A549 (cell line): ENCODE data around the gene KCNJ6. TPM values are rescaled to one million over a fixed set of nuclear protein-coding genes. Genes with fewer than 3 reads are reported as not detected.

Experiments used
- ATAC-seq, 2 experiments: fragments of 200-7000 bp in 1 of 2; fragments of >200 bp in 1 of 2; cut with Nextera tagmentation in 1 of 2; cut with Tn5 transposase in 1 of 2; 3 replicates each; pipeline versions ENCODE4 v1.8.0 to v1.9.1; 2018 to 2020; ENCODE audit warnings: mild to moderate bottlenecking in 1 of 2, moderate library complexity in 1 of 2
- CTCF ChIA-PET: fragments of 300-600 bp; sonication (Branson Sonifier 250); formaldehyde crosslinking; extraction: SDS; loops from one replicate; lab custom pipeline; 2021; ENCODE audit warnings: antibody characterized with exemption, inconsistent platforms; lab: Yijun Ruan, JAX
- POLR2A ChIA-PET: fragments of 350-600 bp; formaldehyde crosslinking; extraction: SDS; loops from one replicate; lab custom pipeline; 2021; ENCODE audit warnings: antibody characterized with exemption, inconsistent platforms; lab: Yijun Ruan, JAX
- DNase-seq, 2 experiments: peaks; one replicate each; pipeline versions ENCODE4 v3.0.0 to v3.0.0-alpha.2; 2011 to 2016; ENCODE audit warnings: low read depth in 1 of 2, low spot score in 1 of 2
- FAIRE-seq: peaks from 2 replicates; lab custom pipeline; 2011; peaks lifted over from hg19 to GRCh38; lab: Jason Lieb, UNC
- H3K27ac ChIP-seq, 2 experiments: fragments of >200 bp; sonication (Bioruptor Twin); formaldehyde crosslinking; 3 replicates each; pipeline ENCODE4 v1.5.1; 2016 to 2017
- H3K4me1 ChIP-seq: fragments of >200 bp; sonication (Bioruptor Twin); formaldehyde crosslinking; 3 replicates; pipeline ENCODE4 v1.6.1; 2016
- H3K4me2 ChIP-seq: fragments of >200 bp; sonication (Bioruptor Twin); formaldehyde crosslinking; 3 replicates; pipeline ENCODE4 v1.6.1; 2016
- H3K4me3 ChIP-seq: fragments of >200 bp; sonication (Bioruptor Twin); formaldehyde crosslinking; 3 replicates; pipeline ENCODE4 v1.5.1; 2016
- H3K9me3 ChIP-seq: fragments of >200 bp; sonication (Bioruptor Twin); formaldehyde crosslinking; 3 replicates; pipeline ENCODE4 v1.6.1; 2016
- ATOH8 ChIP-seq: fragments of 250-450 bp; sonication (Bioruptor Pico); IDR thresholded peaks from 2 replicates; pipeline ENCODE4 v1.5.0; 2020; ENCODE audit warnings: low read depth, mild to moderate bottlenecking, moderate library complexity
- BCL3 ChIP-seq: fragments of >200 bp; sonication (Bioruptor Twin); formaldehyde crosslinking; IDR thresholded peaks from 3 replicates; pipeline ENCODE4 v1.6.1; 2016
- BHLHE40 ChIP-seq: IDR thresholded peaks from 2 replicates; pipeline ENCODE4 v1.6.1; 2012; ENCODE audit warnings: low read depth, low read length, inconsistent platforms
- CBX8 ChIP-seq: fragments of 200-600 bp; sonication (generic); IDR thresholded peaks from 2 replicates; pipeline ENCODE4 v1.6.1; 2016
- CHD2 ChIP-seq: fragments of 150-350 bp; IDR thresholded peaks from 2 replicates; pipeline ENCODE4 v1.6.1; 2014; ENCODE audit warnings: low read length; ENCODE audit not compliant: partially characterized antibody
- EHMT2 ChIP-seq: fragments of 200-600 bp; sonication (generic); IDR thresholded peaks from 2 replicates; pipeline ENCODE4 v1.6.1; 2016; ENCODE audit warnings: antibody characterized with exemption, low read depth, mild to moderate bottlenecking, moderate library complexity
- ESRRA ChIP-seq: fragments of 150-350 bp; IDR thresholded peaks from 2 replicates; pipeline ENCODE4 v1.6.1; 2014; ENCODE audit warnings: mild to moderate bottlenecking, low read length, borderline replicate concordance
- HDAC2 ChIP-seq: fragments of 200-600 bp; sonication (generic); IDR thresholded peaks from 2 replicates; pipeline ENCODE4 v1.6.1; 2016
- HES2 ChIP-seq: fragments of >200 bp; sonication (Bioruptor Twin); formaldehyde crosslinking; IDR thresholded peaks from 2 replicates; pipeline ENCODE4 v1.6.1; 2016
- HEYL ChIP-seq: fragments of 250-450 bp; sonication (Bioruptor Pico); IDR thresholded peaks from 2 replicates; pipeline ENCODE4 v1.8.0; 2021; ENCODE audit warnings: mild to moderate bottlenecking, moderate library complexity
- HMGXB4 ChIP-seq: fragments of 250-450 bp; sonication (Bioruptor Pico); IDR thresholded peaks from 2 replicates; pipeline ENCODE4 v1.5.0; 2021; ENCODE audit warnings: mild to moderate bottlenecking, moderate library complexity, borderline replicate concordance
- HOXB13 ChIP-seq: fragments of 250-450 bp; sonication (Bioruptor Pico); IDR thresholded peaks from 2 replicates; pipeline ENCODE4 v1.5.0; 2020; ENCODE audit warnings: low read depth, mild to moderate bottlenecking, moderate library complexity
- JUN ChIP-seq, 2 experiments: fragments of >200 bp; sonication (Bioruptor Twin); formaldehyde crosslinking; IDR thresholded peaks; 2 replicates in 1 of 2; 3 replicates in 1 of 2; pipeline ENCODE4 v1.6.1; 2016 to 2017
- KDM1A ChIP-seq: fragments of 200-600 bp; sonication (generic); IDR thresholded peaks from 2 replicates; pipeline ENCODE4 v1.6.1; 2016; ENCODE audit warnings: low read depth, mild to moderate bottlenecking
- KDM5A ChIP-seq: fragments of 200-600 bp; sonication (generic); IDR thresholded peaks from 2 replicates; pipeline ENCODE4 v1.6.1; 2016; ENCODE audit warnings: antibody characterized with exemption, mild to moderate bottlenecking
- MAFK ChIP-seq: fragments of 450-650 bp; IDR thresholded peaks from 2 replicates; pipeline ENCODE4 v1.6.1; 2014; ENCODE audit not compliant: partially characterized antibody
- MAX ChIP-seq: IDR thresholded peaks from 2 replicates; pipeline ENCODE4 v1.6.1; 2012
- MAZ ChIP-seq: fragments of 150-350 bp; IDR thresholded peaks from 2 replicates; pipeline ENCODE4 v1.6.1; 2014; ENCODE audit warnings: antibody characterized with exemption, low read depth, low read length, borderline replicate concordance
- MYC ChIP-seq: IDR thresholded peaks from 2 replicates; pipeline ENCODE4 v1.6.1; 2012; ENCODE audit warnings: mild to moderate bottlenecking, inconsistent platforms, low read length, improper control_type of control experiment, borderline replicate concordance
- PBX3 ChIP-seq: IDR thresholded peaks from 2 replicates; pipeline ENCODE4 v1.6.1; 2012
- PHF8 ChIP-seq: fragments of 200-600 bp; sonication (generic); IDR thresholded peaks from 2 replicates; pipeline ENCODE4 v1.6.1; 2016; ENCODE audit warnings: low read depth, mild to moderate bottlenecking, antibody characterized with exemption, moderate library complexity, borderline replicate concordance
- POLR2A ChIP-seq: IDR thresholded peaks from 2 replicates; pipeline ENCODE4 v1.6.1; 2012; ENCODE audit warnings: mild to moderate bottlenecking, low read length
- RAD21 ChIP-seq, 2 experiments: fragments of >200 bp in 1 of 2; sonication (Bioruptor Twin) in 1 of 2; formaldehyde crosslinking in 1 of 2; IDR thresholded peaks in 1 of 2; conservative IDR thresholded peaks in 1 of 2; 2 replicates in 1 of 2; 3 replicates in 1 of 2; pipeline ENCODE4 v1.6.1; 2012 to 2018; ENCODE audit warnings: inconsistent platforms in 1 of 2
- TP53 ChIP-seq: fragments of 250-450 bp; sonication (Bioruptor Pico); IDR thresholded peaks from 2 replicates; pipeline ENCODE4 v1.5.0; 2021; ENCODE audit warnings: mild to moderate bottlenecking, moderate library complexity
- ZSCAN20 ChIP-seq: fragments of 250-450 bp; sonication (Bioruptor Pico); IDR thresholded peaks from 2 replicates; pipeline ENCODE4 v1.8.0; 2022; ENCODE audit warnings: mild to moderate bottlenecking, moderate library complexity
- WGBS: methylation state at CpG from one replicate; pipeline ENCODE4 v1.1.6; 2017; ENCODE audit errors: missing lambda C conversion rate; 5-methylcytosine and 5-hydroxymethylcytosine counted together
- polyA plus RNA-seq, 4 experiments: library from polyadenylated mRNA; depleted of rRNA in 3 of 4; stranded (reverse); fragments of >200 nt; fragmentation: RNase III in 1 of 4; extraction: RNeasy Plus Mini Kit Qiagen cat#74134 plus additional on column Dnase treatment in 1 of 4; gene quantifications; 2 replicates in 3 of 4; 3 replicates in 1 of 4; pipeline ENCODE4 v1.2.3, GENCODE V29; 2011 to 2017
- TF ChIP-seq, protein P1 (sequence below): fragments of >200 bp; sonication (Bioruptor Twin); formaldehyde crosslinking; IDR thresholded peaks from 3 replicates; pipeline ENCODE4 v1.5.1; 2016
- TF ChIP-seq, protein P2 (sequence below): IDR thresholded peaks from 2 replicates; pipeline ENCODE4 v1.6.1; 2012; ENCODE audit warnings: low read depth, borderline replicate concordance

The KCNJ6 gene
- polyA plus RNA-seq, 2 of the 4 experiments (the other 2 are of a cell fraction), result 0.68 to 1.4 TPM

DNA sequence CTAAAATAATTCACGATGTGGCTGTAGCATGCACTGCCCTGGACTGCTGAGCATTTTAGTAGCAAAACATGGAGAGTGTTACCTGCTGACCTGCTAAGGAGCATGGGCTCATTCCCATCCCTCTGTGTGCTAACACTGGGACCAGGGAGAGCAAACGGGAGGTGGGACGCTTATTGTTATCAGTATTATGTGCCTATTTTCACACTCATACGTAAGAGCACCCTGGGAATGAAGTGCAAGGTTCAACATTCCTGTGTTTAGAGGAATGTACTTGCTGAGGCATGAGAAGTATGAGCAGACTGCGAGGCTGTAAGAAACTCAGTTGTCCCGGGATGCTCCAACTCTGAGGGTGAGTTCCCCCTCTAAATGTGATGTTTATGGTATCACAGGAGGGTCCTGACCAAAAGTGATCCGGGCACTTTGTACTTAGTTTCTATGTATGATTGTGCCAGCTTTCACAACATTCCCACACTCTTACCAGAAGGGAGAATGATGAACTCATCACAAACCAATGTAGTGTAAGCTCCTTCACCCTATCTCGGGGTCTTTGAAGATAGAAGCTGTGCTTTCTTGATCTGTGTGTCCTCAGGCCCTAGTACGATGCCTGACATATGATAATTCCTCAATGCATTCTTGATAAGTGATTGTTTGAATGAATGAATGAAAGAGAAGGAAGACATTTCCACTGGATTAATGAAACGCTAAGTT is 164.8 kb downstream of the KCNJ6 start:
- FAIRE-seq (no peak), ATAC-seq (no peak), DNase-seq (no peak)
- H3K9me3 ChIP-seq, result no peaks in the 10 kb centered on the region
- ChIA-PET POLR2A (interaction anchor here (0.7 kb wide), 1 partner anchor 188 kb away, joined by 3 read pairs; no protein-coding TSS in a partner anchor), CTCF (interaction anchor here (1.0 kb wide), 1 partner anchor 37 kb away, joined by 3 read pairs; no protein-coding TSS in a partner anchor)
- TF ChIP-seq PBX3 (no peak), MYC (no peak), HMGXB4 (CRISPR knock-in tag) (no peak), BHLHE40 (no peak), JUN (IDR thresholded peaks at IDR 0.05) (no peak), MAFK (no peak), HDAC2 (no peak), MAZ (no peak), ZSCAN20 (no peak), KDM1A (no peak), CHD2 (no peak), ATOH8 (CRISPR knock-in tag) (no peak), BCL3 (no peak), ESRRA (no peak), HOXB13 (CRISPR knock-in tag) (no peak), HEYL (CRISPR knock-in tag) (no peak)
- TF ChIP-seq, protein P1, sequence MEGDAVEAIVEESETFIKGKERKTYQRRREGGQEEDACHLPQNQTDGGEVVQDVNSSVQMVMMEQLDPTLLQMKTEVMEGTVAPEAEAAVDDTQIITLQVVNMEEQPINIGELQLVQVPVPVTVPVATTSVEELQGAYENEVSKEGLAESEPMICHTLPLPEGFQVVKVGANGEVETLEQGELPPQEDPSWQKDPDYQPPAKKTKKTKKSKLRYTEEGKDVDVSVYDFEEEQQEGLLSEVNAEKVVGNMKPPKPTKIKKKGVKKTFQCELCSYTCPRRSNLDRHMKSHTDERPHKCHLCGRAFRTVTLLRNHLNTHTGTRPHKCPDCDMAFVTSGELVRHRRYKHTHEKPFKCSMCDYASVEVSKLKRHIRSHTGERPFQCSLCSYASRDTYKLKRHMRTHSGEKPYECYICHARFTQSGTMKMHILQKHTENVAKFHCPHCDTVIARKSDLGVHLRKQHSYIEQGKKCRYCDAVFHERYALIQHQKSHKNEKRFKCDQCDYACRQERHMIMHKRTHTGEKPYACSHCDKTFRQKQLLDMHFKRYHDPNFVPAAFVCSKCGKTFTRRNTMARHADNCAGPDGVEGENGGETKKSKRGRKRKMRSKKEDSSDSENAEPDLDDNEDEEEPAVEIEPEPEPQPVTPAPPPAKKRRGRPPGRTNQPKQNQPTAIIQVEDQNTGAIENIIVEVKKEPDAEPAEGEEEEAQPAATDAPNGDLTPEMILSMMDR, result no peak
- TF ChIP-seq, protein P2, sequence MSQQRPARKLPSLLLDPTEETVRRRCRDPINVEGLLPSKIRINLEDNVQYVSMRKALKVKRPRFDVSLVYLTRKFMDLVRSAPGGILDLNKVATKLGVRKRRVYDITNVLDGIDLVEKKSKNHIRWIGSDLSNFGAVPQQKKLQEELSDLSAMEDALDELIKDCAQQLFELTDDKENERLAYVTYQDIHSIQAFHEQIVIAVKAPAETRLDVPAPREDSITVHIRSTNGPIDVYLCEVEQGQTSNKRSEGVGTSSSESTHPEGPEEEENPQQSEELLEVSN, result no peak
- no peak overlapping the region for H3K27ac ChIP-seq
- H3K4me3 ChIP-seq, result no peak overlapping the region
- no peaks in the 10 kb centered on the region for H3K4me1 ChIP-seq
- no peak overlapping the region for H3K4me2 ChIP-seq
- WGBS, result 40% methylated on average over 9 of the region's 10 CpGs

DNA sequence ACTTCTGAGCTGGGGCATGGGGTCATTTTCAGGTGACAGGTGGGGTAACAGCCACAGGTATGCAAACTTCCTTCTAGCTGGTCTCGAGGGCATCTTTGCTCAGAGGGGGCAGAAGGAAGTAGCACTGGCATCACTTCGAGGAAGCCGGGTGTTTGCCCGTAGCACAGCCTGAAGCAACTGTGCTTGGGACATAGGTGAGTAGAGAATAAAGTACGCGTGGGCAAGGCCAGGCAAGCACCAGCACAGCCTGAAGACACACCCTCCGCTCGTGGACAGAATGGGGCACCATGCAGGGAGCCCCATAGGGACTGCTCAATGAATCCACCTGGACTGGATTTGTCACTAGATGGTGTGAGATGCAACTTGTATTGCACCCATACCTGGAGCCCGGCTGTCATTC is 167.1 kb downstream of the KCNJ6 start:
- H3K27ac ChIP-seq, result no peak overlapping the region
- TF ChIP-seq RAD21 (conservative IDR thresholded peaks at IDR 0.05 in 1 of 2, IDR thresholded peaks at IDR 0.05 in 1 of 2), result no peak
- no peak for TF ChIP-seq POLR2A
- TF ChIP-seq HDAC2, result no peak
- no peak for TF ChIP-seq HES2
- TF ChIP-seq EHMT2, result no peak
- no peak for TF ChIP-seq CBX8
- no peak for TF ChIP-seq MAX
- no peak for TF ChIP-seq CHD2
- no peak for TF ChIP-seq PHF8
- TF ChIP-seq TP53 (CRISPR knock-in tag), result no peak
- no peak for TF ChIP-seq KDM5A
- TF ChIP-seq, all 56 proteins: peak for 0
- DNase-seq, result no peak
- no peak for FAIRE-seq
- H3K4me3 ChIP-seq, result no peak overlapping the region
- ATAC-seq, result no peak
- ChIA-PET POLR2A (no interaction called here), CTCF (interaction anchor here (1.1 to 1.9 kb wide), 5 partner anchors 9 to 607 kb away, joined by 3 to 6 read pairs (median 4); no protein-coding TSS in a partner anchor)
- 71% methylated on average over 8 of the region's 9 CpGs for WGBS
- no peaks in the 10 kb centered on the region for H3K4me1 ChIP-seq
- H3K4me2 ChIP-seq, result no peak overlapping the region
- H3K9me3 ChIP-seq, result no peaks in the 10 kb centered on the region
